NCI-H2107 (cell line): ENCODE results near the gene TBC1D10B.
"Not testable (repeated sequence)": the region's sequence is repeated elsewhere in the genome, so short reads cannot be mapped to it uniquely, and the experiment has no call there.

ENCODE experiments used
- DNase-seq: peaks from one replicate; lab custom pipeline; 2025; lab: John Stamatoyannopoulos, UW

Gene TBC1D10B

DNA sequence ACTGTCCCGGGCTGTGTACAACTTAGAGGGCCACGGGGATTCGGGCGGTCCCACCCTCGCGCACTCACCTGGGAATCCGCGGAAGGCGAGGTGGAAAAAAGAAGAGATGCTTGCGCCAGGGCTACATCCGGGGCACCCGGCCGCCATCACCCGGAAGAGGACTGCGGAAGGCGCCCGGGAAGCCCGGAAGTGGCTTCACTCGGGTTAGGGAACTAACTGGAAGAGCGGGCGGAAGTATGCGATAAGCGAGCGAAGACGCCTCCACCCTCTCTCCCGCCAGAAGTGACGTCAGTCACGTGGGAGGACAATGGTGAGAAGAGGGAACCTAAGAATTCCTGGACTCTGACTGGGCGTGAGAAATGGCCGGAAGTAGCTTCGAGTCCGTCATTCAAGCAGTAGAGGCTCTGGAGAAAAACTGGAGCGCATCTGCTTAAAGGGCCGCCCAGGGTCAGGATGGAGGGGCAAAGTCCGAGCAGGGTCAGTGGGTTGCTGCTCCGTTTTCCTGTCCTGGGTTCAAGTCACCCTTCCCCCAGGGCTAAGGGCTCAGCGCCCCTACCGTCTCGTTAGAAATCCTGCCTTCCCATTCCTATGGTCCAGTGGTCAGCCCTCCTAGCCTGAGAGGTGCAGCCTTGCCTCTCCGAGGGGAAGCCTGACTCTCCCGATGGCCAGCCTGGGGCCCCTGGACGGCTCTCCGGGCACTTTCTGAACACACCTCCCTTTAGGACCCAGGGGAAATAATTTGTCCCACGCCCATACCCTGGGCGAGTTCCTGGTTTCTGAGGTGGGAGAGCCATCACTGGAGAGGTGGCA, 14.9 kb downstream of the TBC1D10B start, which contains the start of gene CD2BP2:
TSS of gene CD2BP2 (minus strand) at position 165 of the 810 bp plus-strand sequence. CDS start 627 bp downstream, outside the sequence.
- peak; percentile 83 for DNase-seq

DNA sequence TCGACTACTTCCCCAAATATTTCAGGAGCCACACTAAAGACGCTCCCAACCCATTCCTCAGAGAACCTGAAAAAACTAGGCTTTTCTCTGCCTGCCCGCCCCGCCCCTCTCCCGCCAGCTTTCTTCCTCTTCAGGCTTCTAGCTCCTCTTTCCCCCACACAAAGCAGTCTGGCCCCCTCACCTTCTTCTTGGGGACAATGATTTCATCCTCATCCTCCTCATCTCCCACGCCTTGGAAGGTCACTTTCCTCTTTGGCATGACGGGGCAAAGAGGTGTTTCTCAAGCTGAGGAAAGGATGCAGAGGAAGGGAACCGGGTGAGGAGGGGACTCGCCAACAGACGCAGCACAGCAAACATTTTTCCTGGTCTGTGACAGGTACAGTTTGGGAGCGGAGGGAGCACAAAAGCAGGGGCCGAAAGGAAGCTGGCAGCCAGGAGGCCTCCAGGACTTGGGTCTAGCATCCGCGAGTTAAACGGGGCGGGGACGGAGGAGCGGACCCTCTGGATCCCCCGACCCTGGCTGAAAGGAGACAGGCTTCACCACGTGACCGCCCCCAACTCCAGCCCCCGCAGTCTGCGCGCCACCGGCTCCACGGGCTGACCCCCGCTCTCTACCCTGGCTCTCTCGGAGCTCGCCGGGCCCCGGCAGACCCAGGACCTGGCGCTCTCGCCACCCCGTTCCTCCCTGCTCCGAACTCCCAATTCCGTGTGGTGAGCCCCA, 15.7 kb downstream of the TBC1D10B start:
- no peak for DNase-seq

DNA sequence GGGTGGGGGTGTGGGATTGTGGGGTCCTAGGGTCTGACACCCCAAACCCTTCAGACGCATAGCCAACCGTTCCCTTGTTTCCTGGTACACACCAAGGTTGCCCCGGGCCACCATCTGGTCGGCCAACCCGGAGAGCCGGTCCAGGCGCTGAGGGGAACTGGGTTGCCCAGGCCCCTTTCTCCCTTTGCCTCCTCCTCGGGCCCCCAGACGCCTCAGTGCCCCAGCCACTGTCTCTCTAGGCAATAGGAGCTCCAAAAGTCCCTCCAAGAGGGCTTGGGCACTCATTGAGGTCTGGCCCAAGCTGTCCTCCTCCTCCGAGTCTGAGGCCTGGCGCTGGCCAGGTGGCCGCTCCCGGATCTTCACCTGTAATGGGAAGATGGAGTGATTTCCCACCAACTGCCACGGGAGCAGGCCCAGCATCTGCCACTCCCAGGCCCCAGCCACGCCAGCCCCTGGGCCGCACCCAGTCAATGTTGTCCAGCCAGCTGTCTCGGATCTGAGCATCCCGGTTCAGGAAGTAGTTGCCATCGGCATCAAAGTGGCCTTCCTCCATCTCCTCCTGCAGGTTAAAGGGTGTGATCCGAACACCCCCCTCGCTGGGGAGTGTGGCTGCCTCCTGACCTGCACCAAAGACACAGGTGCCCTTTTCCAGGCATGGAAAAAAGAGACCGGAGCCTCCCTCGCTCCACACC, 16.7 kb downstream of the TBC1D10B start:
- no peak for DNase-seq

- DNase-seq, result no peak
Measured at GRCh38 chr16:30352488-30353401, 17.5 kb downstream of the TBC1D10B start.

GRCh38 chr16:30351586-30352419, 18.5 kb downstream of the TBC1D10B start:
- no peak for DNase-seq

DNA sequence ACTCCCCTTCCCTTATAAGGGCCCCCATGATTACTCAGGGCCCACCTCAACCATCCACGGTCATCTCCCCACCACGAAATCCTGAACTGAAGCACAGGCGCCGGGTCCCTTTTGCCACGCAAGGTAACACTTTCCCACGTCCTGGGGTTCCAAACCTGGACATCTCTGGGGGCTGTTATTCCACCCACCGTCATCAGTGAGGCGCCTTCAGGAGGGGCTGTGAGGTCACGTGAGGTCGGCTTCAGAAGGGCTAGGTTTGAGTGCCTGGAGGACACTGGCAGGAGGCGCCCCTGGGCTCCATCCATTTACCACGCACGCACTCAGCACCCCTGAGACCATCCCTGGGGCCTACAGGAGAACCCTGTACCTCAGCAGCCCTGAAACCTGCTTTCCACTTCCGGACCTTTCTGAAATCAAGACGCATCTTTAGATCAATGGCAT, 19.3 kb downstream of the TBC1D10B start:
- DNase-seq, result no peak

DNA sequence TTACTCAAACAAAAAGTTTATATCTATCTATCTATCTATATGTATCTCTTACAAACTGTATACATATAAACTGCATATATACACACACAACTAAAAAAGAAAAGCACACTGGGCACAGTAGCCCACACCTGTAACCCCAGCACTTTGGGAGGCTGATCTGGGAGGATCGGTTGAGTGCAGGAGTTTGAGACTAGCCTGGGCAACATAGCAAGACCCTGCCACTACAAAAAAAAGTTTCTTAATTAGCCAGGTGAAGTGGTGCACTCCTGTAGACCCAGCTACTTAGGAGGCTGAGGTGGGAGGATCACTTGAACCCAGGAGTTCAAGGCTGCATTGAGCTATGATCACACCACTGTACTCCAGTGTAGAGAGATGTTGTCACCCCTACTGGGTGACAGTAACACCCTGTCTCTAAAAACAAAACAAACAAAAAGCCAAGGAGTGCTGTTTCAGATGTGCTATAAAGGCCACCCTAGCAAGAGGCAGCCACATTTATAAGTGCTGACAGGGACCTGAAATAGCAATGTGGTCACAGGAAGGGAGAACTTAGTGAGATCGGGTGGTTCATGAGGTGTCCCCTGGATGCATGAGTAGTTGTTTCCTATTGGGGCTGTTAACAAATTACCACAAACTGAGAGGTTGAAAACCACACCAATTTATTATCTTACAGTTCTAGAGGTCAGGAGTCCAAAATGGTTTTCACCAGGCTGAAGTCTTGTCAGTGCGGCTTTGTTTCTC, 20.0 kb downstream of the TBC1D10B start:
- no peak for DNase-seq

GRCh38 chr16:30349675-30350074, 20.6 kb downstream of the TBC1D10B start:
- DNase-seq, result no peak

GRCh38 chr16:30348929-30349328, 21.4 kb downstream of the TBC1D10B start:
- DNase-seq, result no peak

DNA sequence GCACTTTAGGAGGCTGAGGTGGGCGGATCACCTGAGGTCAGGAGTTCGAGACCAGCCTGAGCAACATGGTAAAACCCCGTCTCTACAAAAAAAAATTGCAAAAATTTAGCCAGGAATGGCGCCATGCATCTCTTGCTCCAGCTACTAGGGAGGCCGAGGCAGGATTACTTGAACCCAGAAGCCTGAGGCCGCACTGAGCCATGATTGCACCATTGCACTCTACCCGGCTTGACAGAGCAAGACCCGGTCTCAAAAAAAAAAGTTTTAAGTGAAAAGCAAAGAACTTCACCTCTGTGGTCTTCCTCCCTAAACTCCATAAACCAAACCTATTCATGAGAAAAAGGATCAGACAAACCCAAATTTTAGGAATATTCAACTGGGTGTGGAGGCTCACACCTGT, 22.2 kb downstream of the TBC1D10B start:
- DNase-seq, result no peak

DNA sequence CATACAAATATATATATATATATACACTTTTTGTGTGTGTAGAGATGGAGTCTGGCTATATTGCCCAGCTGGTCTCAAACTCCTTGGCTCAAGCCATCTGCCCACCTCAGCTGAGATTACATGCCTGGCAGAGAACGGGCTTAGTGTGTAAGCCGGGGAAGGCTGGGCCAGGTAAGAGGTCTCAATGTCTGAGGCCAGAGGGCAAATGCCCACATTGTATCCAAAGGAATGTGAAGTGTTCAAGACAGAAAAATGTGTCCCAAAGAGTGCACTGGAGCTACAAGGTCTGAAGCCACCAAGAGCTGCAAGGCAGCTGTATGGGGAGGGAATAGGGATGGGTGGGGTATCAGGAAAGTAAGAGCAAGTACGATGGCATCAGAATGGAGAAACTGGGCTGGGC, 24.0 kb downstream of the TBC1D10B start:
- DNase-seq, result no peak

- not testable (repeated sequence) for DNase-seq
Measured at GRCh38 chr16:30343491-30343820, 26.8 kb downstream of the TBC1D10B start.

GRCh38 chr16:30342751-30343490, 27.4 kb downstream of the TBC1D10B start:
- DNase-seq, result no peak

- not testable (repeated sequence) for DNase-seq
Measured at GRCh38 chr16:30341971-30342370, 28.3 kb downstream of the TBC1D10B start.

- no peak for DNase-seq
Measured at GRCh38 chr16:30340621-30341020, 29.7 kb downstream of the TBC1D10B start.

DNA sequence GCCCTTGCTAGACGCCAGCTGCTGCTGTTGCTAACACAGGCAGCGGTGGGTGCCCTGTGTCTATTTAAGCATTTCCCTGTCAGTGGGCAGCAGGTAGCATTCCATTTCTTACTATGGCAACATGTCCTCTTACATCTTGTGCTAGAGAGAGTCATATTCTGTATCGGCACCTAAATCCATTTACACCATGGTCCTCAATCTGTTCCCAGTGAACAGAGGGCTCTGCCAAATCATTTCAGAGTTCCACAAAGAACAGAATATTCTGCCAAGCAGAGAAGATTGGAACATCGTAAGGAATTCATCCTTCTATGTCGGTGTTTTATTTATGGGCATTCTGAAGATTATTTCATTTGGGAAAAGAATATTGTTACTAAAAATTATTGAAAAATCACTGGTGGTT, 31.6 kb downstream of the TBC1D10B start:
- not testable (repeated sequence) for DNase-seq

GRCh38 chr16:30337964-30338357, 32.3 kb downstream of the TBC1D10B start:
- not testable (repeated sequence) for DNase-seq

DNA sequence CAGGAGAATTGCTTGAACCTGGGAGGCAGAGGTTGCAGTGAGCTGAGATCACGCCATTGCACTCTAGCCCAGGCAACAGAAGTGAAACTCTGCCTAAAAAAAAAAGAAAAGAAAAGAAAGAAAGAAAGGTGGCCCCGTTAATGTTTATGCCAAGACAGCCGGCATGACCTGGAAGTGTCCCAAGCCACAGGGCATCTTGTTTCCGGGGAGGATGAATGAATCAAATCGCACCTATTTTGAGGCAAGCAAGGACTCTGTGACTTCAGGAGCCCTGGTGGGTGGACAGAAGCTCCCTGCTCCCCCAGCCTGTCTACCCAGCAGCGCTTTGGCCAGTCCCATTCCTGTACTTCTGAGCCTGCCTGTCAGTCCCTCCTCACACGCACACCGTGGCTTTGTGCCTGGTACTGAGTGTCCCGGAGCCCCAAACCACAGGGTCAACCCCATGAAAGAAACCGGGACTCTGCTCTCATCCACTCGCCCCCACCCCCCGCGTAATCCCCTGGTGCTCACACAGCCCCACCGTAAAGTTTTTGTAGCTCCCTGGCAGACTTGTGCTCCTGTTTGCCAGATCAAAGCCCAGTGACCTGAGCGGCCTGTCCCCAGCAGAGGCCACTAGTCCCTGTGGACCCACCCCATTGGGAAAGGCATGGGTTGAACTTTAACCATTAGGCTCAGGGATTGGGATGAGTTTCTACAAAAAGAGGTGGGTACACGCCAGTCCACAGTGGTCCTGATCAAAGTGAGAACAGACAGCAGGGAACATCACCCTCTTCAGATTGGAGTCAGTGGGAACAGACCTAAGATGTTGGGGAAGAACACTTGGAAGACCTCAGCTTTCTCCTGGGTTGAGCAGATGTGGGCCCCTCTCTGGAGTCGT, 34.5 kb downstream of the TBC1D10B start:
- no peak for DNase-seq
